ENCODE results near the gene SLC30A4. TPM values are rescaled to one million over a fixed set of nuclear protein-coding genes. Genes with fewer than 3 reads are reported as not detected.

The SLC30A4 gene
- total RNA-seq, 1 experiment from 2014 or later = not detected

GRCh38 chr15:45540531-45540930, 18.0 kb upstream of the SLC30A4 start:
- H2BK12ac ChIP-seq (ENCODE audit: insufficient read length, low read depth, low read length) = no peak overlapping the region
- WGBS (ENCODE audit: extremely low coverage, insufficient read length, low lambda C conversion rate) = no CpG with 5 or more reads among the region's 1 CpG
- no peak overlapping the region for H3K4me2 ChIP-seq (ENCODE audit: insufficient read depth, insufficient read length, low read length)
- no peak for TF ChIP-seq CTCF (conservative IDR thresholded peaks at IDR 0.05)
- H3K56ac ChIP-seq (ENCODE audit: insufficient read length, low read depth, low read length) = no peak overlapping the region
- no peak overlapping the region for H4K8ac ChIP-seq (replicated peaks; ENCODE audit: insufficient read length, low read depth, low read length)
- H4K91ac ChIP-seq (ENCODE audit: insufficient read length, low read depth, low read length) = no peak overlapping the region
- no peaks in the 10 kb centered on the region for H3K23me2 ChIP-seq (ENCODE audit: insufficient read length, low read depth, low read length, poor library complexity, severe bottlenecking)
- H3K79me1 ChIP-seq (ENCODE audit: insufficient read depth, low read depth, low read length, poor library complexity, severe bottlenecking) = no peaks in the 10 kb centered on the region
- no peak overlapping the region for H3K9ac ChIP-seq (ENCODE audit: extremely low read depth, insufficient read length, low read length)
- no peak overlapping the region for H2AFZ ChIP-seq (ENCODE audit: low read length)
- no peak overlapping the region for H3K18ac ChIP-seq (ENCODE audit: insufficient read length, low read depth, low read length)
- no peak overlapping the region for H2BK120ac ChIP-seq (ENCODE audit: low read depth, low read length, poor library complexity, severe bottlenecking)
- Mint-ChIP-seq H3K4me3 (no peak overlapping the region), H3K36me3 (ENCODE audit: insufficient read depth in 1 of 3, low read depth in 3 of 3) (no peaks in the 10 kb centered on the region), H3K27me3 (ENCODE audit: low read depth) (peaks cover 10% of the 10 kb centered on the region), H3K27ac (no peak overlapping the region), H3K4me1 (peaks cover 8 to 9% of the 10 kb centered on the region in 2 experiments), H3K9me3 (no peaks in the 10 kb centered on the region)
- no peaks in the 10 kb centered on the region for H3K79me2 ChIP-seq (ENCODE audit: insufficient read depth, low read length)
- no peaks in the 10 kb centered on the region for H3K9me3 ChIP-seq (ENCODE audit: control insufficient read depth, low read depth, low read length)
- no peak overlapping the region for H3T11ph ChIP-seq (ENCODE audit: low read length)
- H2BK15ac ChIP-seq (ENCODE audit: low read depth, low read length) = no peak overlapping the region
- H3K14ac ChIP-seq (ENCODE audit: insufficient read depth, low read length) = no peak overlapping the region
- H4K5ac ChIP-seq (ENCODE audit: insufficient read length, low read depth, low read length) = no peak overlapping the region
- no peak overlapping the region for H2BK5ac ChIP-seq (ENCODE audit: insufficient read length, low read length)
- no peaks in the 10 kb centered on the region for H3K27me3 ChIP-seq (ENCODE audit: insufficient read depth, low read length)
- H2BK20ac ChIP-seq (ENCODE audit: low read depth, low read length, poor library complexity, severe bottlenecking) = no peak overlapping the region
- no peak overlapping the region for H3K4ac ChIP-seq (ENCODE audit: low read depth, low read length)
- H2AK5ac ChIP-seq (ENCODE audit: insufficient read length, low read length) = no peak overlapping the region
- no peaks in the 10 kb centered on the region for H3K4me1 ChIP-seq (ENCODE audit: insufficient read depth, low read length)
- H4K20me1 ChIP-seq (ENCODE audit: control insufficient read depth, insufficient read depth, insufficient read length) = no peaks in the 10 kb centered on the region
- no peak for DNase-seq
- no peak overlapping the region for H3K27ac ChIP-seq (ENCODE audit: insufficient read length, low read depth, low read length)
- no peak overlapping the region for H3K23ac ChIP-seq (ENCODE audit: insufficient read length, low read depth, low read length)

Measured in H9 (cell line).